Smooth muscle cell (in vitro differentiated cells): ENCODE results near the gene TTLL3. TPM values are rescaled to one million over a fixed set of nuclear protein-coding genes. Genes with fewer than 3 reads are reported as not detected.

Source experiments
- DNase-seq: peaks from one replicate; lab custom pipeline; 2025; ENCODE audit not compliant: unreplicated experiment; lab: John Stamatoyannopoulos, UW
- H2AFZ ChIP-seq: fragments of 200-600 bp; sonication (generic); 2 replicates; pipeline ENCODE4 v1.6.0; 2016; ENCODE audit warnings: antibody characterized with exemption, low read depth, mild to moderate bottlenecking
- H3F3A ChIP-seq: fragments of 200-600 bp; sonication (generic); 2 replicates; pipeline ENCODE4 v1.6.0; 2017; ENCODE audit warnings: antibody characterized with exemption, low read depth
- H3K27ac ChIP-seq: fragments of 200-600 bp; sonication (generic); 2 replicates; pipeline ENCODE4 v1.5.1; 2016; ENCODE audit warnings: low read depth, mild to moderate bottlenecking
- H3K27me3 ChIP-seq: fragments of 200-600 bp; sonication (generic); 2 replicates; pipeline ENCODE4 v1.6.1; 2016; ENCODE audit warnings: low read depth, mild to moderate bottlenecking
- H3K36me3 ChIP-seq: fragments of 200-600 bp; sonication (generic); 2 replicates; pipeline ENCODE4 v1.5.1; 2016; ENCODE audit warnings: low read depth
- H3K4me1 ChIP-seq: fragments of 200-600 bp; sonication (generic); 2 replicates; pipeline ENCODE4 v1.5.1; 2016; ENCODE audit warnings: low read depth
- H3K4me2 ChIP-seq: fragments of 200-600 bp; sonication (generic); 2 replicates; pipeline ENCODE4 v1.6.0; 2016; ENCODE audit warnings: mild to moderate bottlenecking
- H3K4me3 ChIP-seq: fragments of 200-600 bp; sonication (generic); 2 replicates; pipeline ENCODE4 v1.5.1; 2016; ENCODE audit warnings: mild to moderate bottlenecking
- H3K79me2 ChIP-seq: fragments of 200-600 bp; sonication (generic); 2 replicates; pipeline ENCODE4 v1.6.0; 2016; ENCODE audit warnings: low read depth, mild to moderate bottlenecking
- H3K9ac ChIP-seq: fragments of 200-600 bp; sonication (generic); 2 replicates; pipeline ENCODE4 v1.6.0; 2016; ENCODE audit warnings: low read depth
- H3K9me3 ChIP-seq: fragments of 200-600 bp; sonication (generic); replicated peaks from 2 replicates; pipeline ENCODE4 v1.5.1; 2016; ENCODE audit warnings: low read depth
- H4K20me1 ChIP-seq: fragments of 200-600 bp; sonication (generic); 2 replicates; pipeline ENCODE4 v1.6.0; 2016; ENCODE audit warnings: low read depth
- WGBS: methylation state at CpG from one replicate; pipeline ENCODE4 v1.1.7; 2016; ENCODE audit warnings: low lambda C conversion rate; 5-methylcytosine and 5-hydroxymethylcytosine counted together
- polyA plus RNA-seq: library from polyadenylated mRNA; unstranded; fragments of >200 nt; fragmentation: Nextera tagmentation; extraction: Ambion mirVana; gene quantifications from 2 replicates; pipeline ENCODE4 v1.2.1, GENCODE V29; 2016
- total RNA-seq: library from RNA; depleted of rRNA; stranded (reverse); fragments of >200 nt; gene quantifications from 2 replicates; pipeline ENCODE4 v1.2.3, GENCODE V29; 2014
- TF ChIP-seq, protein P1 (sequence below): fragments of 200-600 bp; sonication (generic); IDR thresholded peaks from 2 replicates; pipeline ENCODE4 v1.5.1; 2017; ENCODE audit warnings: borderline replicate concordance, mild to moderate bottlenecking, antibody characterized with exemption; ENCODE audit not compliant: insufficient read depth, poor library complexity, severe bottlenecking

The TTLL3 gene
- total and polyA plus RNA-seq, 2 experiments from 2014 or later = 16.4 to 25.6 TPM

DNA sequence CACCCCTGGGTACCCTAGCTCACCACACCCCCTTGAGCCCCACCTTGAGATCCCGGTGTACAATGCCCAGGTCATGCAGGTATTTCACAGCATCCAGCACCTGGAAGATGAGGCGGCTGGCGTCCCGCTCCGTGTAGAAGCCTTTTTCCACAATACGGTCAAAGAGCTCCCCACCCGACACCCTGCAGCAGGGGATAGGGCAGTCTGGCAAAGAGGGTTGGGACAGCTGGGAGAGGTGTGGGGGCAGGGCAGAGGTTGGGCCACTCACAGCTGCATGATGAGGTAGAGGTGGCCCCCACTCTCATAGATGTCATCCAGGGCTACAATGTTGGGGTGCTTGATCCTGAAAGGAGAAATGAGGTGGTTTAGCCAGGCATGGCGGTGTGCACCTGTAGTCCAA is 47.2 kb upstream of the TTLL3 start:
- Histone ChIP-seq H3K27me3 (no peaks in the 10 kb centered on the region), H3F3A (no peaks in the 10 kb centered on the region), H3K27ac (no peak overlapping the region), H3K36me3 (no peaks in the 10 kb centered on the region), H3K9ac (no peak overlapping the region), H4K20me1 (no peaks in the 10 kb centered on the region), H3K9me3 (no peaks in the 10 kb centered on the region), H3K4me2 (no peak overlapping the region), H3K4me1 (peaks cover 4% of the 10 kb centered on the region), H3K79me2 (no peaks in the 10 kb centered on the region), H3K4me3 (no peak overlapping the region), H2AFZ (no peak overlapping the region)
- DNase-seq = no peak
- TF ChIP-seq, protein P1, sequence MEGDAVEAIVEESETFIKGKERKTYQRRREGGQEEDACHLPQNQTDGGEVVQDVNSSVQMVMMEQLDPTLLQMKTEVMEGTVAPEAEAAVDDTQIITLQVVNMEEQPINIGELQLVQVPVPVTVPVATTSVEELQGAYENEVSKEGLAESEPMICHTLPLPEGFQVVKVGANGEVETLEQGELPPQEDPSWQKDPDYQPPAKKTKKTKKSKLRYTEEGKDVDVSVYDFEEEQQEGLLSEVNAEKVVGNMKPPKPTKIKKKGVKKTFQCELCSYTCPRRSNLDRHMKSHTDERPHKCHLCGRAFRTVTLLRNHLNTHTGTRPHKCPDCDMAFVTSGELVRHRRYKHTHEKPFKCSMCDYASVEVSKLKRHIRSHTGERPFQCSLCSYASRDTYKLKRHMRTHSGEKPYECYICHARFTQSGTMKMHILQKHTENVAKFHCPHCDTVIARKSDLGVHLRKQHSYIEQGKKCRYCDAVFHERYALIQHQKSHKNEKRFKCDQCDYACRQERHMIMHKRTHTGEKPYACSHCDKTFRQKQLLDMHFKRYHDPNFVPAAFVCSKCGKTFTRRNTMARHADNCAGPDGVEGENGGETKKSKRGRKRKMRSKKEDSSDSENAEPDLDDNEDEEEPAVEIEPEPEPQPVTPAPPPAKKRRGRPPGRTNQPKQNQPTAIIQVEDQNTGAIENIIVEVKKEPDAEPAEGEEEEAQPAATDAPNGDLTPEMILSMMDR = no peak
- 95% methylated on average over 8 of the region's 8 CpGs for WGBS

DNA sequence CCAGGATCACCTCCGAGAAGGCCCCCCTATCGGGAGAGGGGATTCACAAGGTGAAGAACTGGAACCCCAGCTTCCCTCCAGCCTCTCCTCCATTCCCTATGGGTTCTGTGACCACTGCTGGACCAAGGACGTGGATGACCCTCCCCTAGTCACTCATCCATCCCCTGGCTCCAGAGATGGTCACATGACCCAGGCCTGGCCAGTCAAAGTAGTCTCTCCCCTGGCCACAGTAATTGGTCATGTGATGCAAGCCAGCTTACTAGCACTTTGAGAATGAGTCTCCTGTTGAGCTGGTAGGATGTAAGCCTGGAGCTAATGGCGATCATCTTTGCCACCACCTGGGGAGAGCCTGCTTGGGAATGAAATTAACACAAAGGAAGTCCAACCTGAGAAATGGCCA is 44.2 kb upstream of the TTLL3 start:
- 87% methylated on average over 4 of the region's 4 CpGs for WGBS
- Histone ChIP-seq H3K79me2 (no peaks in the 10 kb centered on the region), H3K4me1 (peaks cover 4% of the 10 kb centered on the region), H3K9ac (no peak overlapping the region), H3K27ac (no peak overlapping the region), H2AFZ (no peak overlapping the region), H3K4me3 (no peak overlapping the region), H3K4me2 (no peak overlapping the region), H3K9me3 (no peaks in the 10 kb centered on the region), H3K27me3 (no peaks in the 10 kb centered on the region), H4K20me1 (no peaks in the 10 kb centered on the region), H3F3A (no peaks in the 10 kb centered on the region), H3K36me3 (no peaks in the 10 kb centered on the region)
- TF ChIP-seq, protein P1 = no peak
- no peak for DNase-seq

DNA sequence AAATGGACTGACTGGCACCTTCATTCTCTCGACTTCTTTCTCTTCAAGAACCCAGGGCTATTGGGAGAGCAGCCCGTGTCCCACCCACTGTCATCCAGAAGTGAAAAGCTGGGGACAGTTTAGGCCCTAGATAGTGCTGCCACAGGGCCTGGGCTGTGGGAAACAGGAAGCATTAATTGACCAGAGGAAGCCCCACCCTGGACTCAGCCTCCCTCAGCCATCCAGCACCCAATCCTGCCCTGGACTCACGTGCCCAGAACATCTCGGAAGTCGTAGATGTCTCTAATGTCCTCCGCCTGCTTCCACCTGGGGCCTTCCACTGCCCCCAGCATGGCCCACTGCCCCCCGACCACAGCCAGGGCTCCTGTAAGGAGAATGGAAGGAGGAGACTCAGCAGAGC is 42.6 kb upstream of the TTLL3 start:
- no peak overlapping the region for H3K4me2 ChIP-seq
- H3K4me3 ChIP-seq = no peak overlapping the region
- peaks cover 4% of the 10 kb centered on the region for H3K4me1 ChIP-seq
- H3K36me3 ChIP-seq = no peaks in the 10 kb centered on the region
- no peaks in the 10 kb centered on the region for H4K20me1 ChIP-seq
- H2AFZ ChIP-seq = no peak overlapping the region
- H3K27me3 ChIP-seq = no peaks in the 10 kb centered on the region
- no peak for DNase-seq
- TF ChIP-seq, protein P1 = no peak
- WGBS = 86% methylated on average over 7 of the region's 7 CpGs
- H3K9me3 ChIP-seq = no peaks in the 10 kb centered on the region
- no peaks in the 10 kb centered on the region for H3F3A ChIP-seq
- H3K27ac ChIP-seq = no peak overlapping the region
- no peak overlapping the region for H3K9ac ChIP-seq
- H3K79me2 ChIP-seq = no peaks in the 10 kb centered on the region

DNA sequence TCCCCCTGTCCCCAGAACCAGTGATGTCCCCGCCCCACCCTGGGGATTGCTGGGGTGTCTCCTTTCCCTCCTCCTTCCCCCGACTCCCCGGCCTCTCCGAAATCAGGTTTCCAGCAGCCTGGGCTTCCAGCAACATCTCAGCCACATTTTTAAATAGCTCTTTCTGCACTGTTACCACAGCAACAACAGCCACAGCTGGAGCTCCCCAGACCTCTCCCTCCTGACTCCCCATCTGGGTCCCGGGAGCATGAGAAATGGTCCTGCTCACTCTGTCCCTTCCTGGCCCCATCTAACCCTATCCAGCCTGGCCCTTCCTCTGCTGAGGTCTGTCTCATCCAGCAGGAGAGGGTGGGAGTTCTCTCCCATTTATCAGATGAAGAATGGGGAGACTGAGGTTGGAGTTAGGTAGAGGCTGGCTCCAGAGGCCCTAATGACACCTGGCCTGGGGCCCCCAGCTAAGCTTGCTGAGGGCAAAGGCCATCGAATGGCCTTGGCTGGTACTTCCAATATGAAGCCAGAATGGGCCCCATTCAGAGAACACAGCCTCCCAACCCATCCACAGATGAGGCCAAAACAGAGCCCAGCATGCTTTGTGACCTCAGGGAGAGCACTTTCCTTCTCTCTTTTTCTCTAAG is 41.8 kb upstream of the TTLL3 start:
- TF ChIP-seq, protein P1 = no peak
- peaks cover 4% of the 10 kb centered on the region for H3K4me1 ChIP-seq
- no peaks in the 10 kb centered on the region for H4K20me1 ChIP-seq
- no peak overlapping the region for H3K4me2 ChIP-seq
- no peak overlapping the region for H3K4me3 ChIP-seq
- H3K27ac ChIP-seq = no peak overlapping the region
- no peak overlapping the region for H2AFZ ChIP-seq
- no peaks in the 10 kb centered on the region for H3K27me3 ChIP-seq
- no peaks in the 10 kb centered on the region for H3F3A ChIP-seq
- no peaks in the 10 kb centered on the region for H3K79me2 ChIP-seq
- H3K9ac ChIP-seq = no peak overlapping the region
- DNase-seq = no peak
- H3K36me3 ChIP-seq = no peaks in the 10 kb centered on the region
- WGBS = 95% methylated on average over 3 of the region's 6 CpGs
- no peaks in the 10 kb centered on the region for H3K9me3 ChIP-seq
